Osteoblast (primary cell): ENCODE results near the gene NSMCE1. TPM values are rescaled to one million over a fixed set of nuclear protein-coding genes. Genes with fewer than 3 reads are reported as not detected.
A peak's percentile ranks its signal among the peaks of the same experiment; 100 is the strongest.

Source experiments
- DNase-seq: peaks from one replicate; pipeline ENCODE4 v3.0.0; 2011; ENCODE audit warnings: low spot score, mixed read lengths; ENCODE audit not compliant: insufficient read length; ENCODE audit errors: missing footprints
- H2AFZ ChIP-seq: 2 replicates; pipeline ENCODE4 v1.6.0; 2011; ENCODE audit warnings: mild to moderate bottlenecking, low read length
- H3K27ac ChIP-seq: 2 replicates; pipeline ENCODE4 v1.5.1; 2011; ENCODE audit warnings: mild to moderate bottlenecking, low read depth, low read length, moderate library complexity
- H3K27me3 ChIP-seq: 2 replicates; pipeline ENCODE4 v1.6.0; 2012; ENCODE audit warnings: mild to moderate bottlenecking, control low read depth, inconsistent platforms, low read length, moderate library complexity; ENCODE audit not compliant: insufficient read depth
- H3K36me3 ChIP-seq: 2 replicates; pipeline ENCODE4 v1.5.1; 2011; ENCODE audit warnings: mild to moderate bottlenecking, low read length, control low read depth, moderate library complexity; ENCODE audit not compliant: insufficient read depth
- H3K4me1 ChIP-seq: 2 replicates; pipeline ENCODE4 v1.5.1; 2011; ENCODE audit warnings: mild to moderate bottlenecking, low read length, control low read depth, moderate library complexity; ENCODE audit not compliant: insufficient read depth
- H3K4me2 ChIP-seq: 2 replicates; pipeline ENCODE4 v1.6.0; 2011; ENCODE audit warnings: mild to moderate bottlenecking, low read length; ENCODE audit not compliant: insufficient read depth
- H3K4me3 ChIP-seq: fragments of 200-600 bp; sonication (generic); 3 replicates; pipeline ENCODE4 v1.5.1; 2012; ENCODE audit warnings: mild to moderate bottlenecking, low read length, inconsistent platforms; ENCODE audit not compliant: insufficient read depth
- H3K79me2 ChIP-seq: 2 replicates; pipeline ENCODE4 v1.6.0; 2012; ENCODE audit warnings: mild to moderate bottlenecking, low read length, control low read depth, inconsistent platforms; ENCODE audit not compliant: insufficient read depth
- H3K9me3 ChIP-seq: 2 replicates; pipeline ENCODE4 v1.5.1; 2011; ENCODE audit warnings: low read depth, low read length, control low read depth
- H4K20me1 ChIP-seq: 2 replicates; pipeline ENCODE4 v1.6.0; 2012; ENCODE audit warnings: mild to moderate bottlenecking, low read length, control low read depth; ENCODE audit not compliant: insufficient read depth
- CTCF ChIP-seq: IDR thresholded peaks from 2 replicates; pipeline ENCODE4 v1.5.1; 2011; ENCODE audit warnings: mild to moderate bottlenecking, low read depth, low read length, moderate library complexity; ENCODE audit errors: extremely low read depth
- total RNA-seq: library from RNA; depleted of rRNA; stranded (reverse); fragments of >200 nt; gene quantifications from 2 replicates; pipeline ENCODE4 v1.2.3, GENCODE V29; 2012

Gene NSMCE1
- total RNA-seq, 1 donor, result 57.9 TPM

- Histone ChIP-seq H3K4me1 (peaks cover 46% of the 10 kb centered on the region), H3K36me3 (peaks cover 8% of the 10 kb centered on the region), H4K20me1 (peaks cover 9% of the 10 kb centered on the region), H3K9me3 (no peaks in the 10 kb centered on the region), H3K79me2 (peaks cover 46% of the 10 kb centered on the region), H3K4me2 (peak within 1 kb of the TSS; percentile 73), H3K27me3 (no peaks in the 10 kb centered on the region), H3K4me3 (peak within 1 kb of the TSS; percentile 89), H2AFZ (peak within 1 kb of the TSS; percentile 24), H3K27ac (peak within 1 kb of the TSS; percentile 94)
- DNase-seq, result peak; percentile 96
- no peak for TF ChIP-seq CTCF
These were observed 45.0 kb upstream of the NSMCE1 start, which contains the start of gene IL4R for GRCh38 chr16:27313422-27314160. IL4R (plus strand) TSS chr16:27313974; CDS start chr16:27340204, 26,230 bp downstream.

GRCh38 chr16:27312580-27313421, 44.2 kb upstream of the NSMCE1 start:
- peak overlapping the region; percentile 24 for H2AFZ ChIP-seq
- H3K79me2 ChIP-seq, result peaks cover 38% of the 10 kb centered on the region
- H4K20me1 ChIP-seq, result peaks cover 8% of the 10 kb centered on the region
- peak overlapping the region; percentile 71 for H3K4me2 ChIP-seq
- H3K36me3 ChIP-seq, result peaks cover under 1% of the 10 kb centered on the region
- DNase-seq, result peak; percentile 80
- no peaks in the 10 kb centered on the region for H3K9me3 ChIP-seq
- TF ChIP-seq CTCF, result no peak
- peaks cover 42% of the 10 kb centered on the region for H3K4me1 ChIP-seq
- H3K27me3 ChIP-seq, result no peaks in the 10 kb centered on the region
- H3K27ac ChIP-seq, result peak overlapping the region; percentile 94
- peak overlapping the region; percentile 89 for H3K4me3 ChIP-seq

- no peak for DNase-seq
- Histone ChIP-seq H3K4me2 (no peak overlapping the region), H3K79me2 (peaks cover 29% of the 10 kb centered on the region), H2AFZ (no peak overlapping the region), H3K36me3 (no peaks in the 10 kb centered on the region), H3K9me3 (no peaks in the 10 kb centered on the region), H3K27me3 (no peaks in the 10 kb centered on the region), H3K4me1 (peaks cover 42% of the 10 kb centered on the region), H3K27ac (no peak overlapping the region), H4K20me1 (peaks cover 6% of the 10 kb centered on the region), H3K4me3 (no peak overlapping the region)
- TF ChIP-seq CTCF, result no peak
These were observed 43.3 kb upstream of the NSMCE1 start for GRCh38 chr16:27311897-27312303.

- no peaks in the 10 kb centered on the region for H3K9me3 ChIP-seq
- peaks cover 6% of the 10 kb centered on the region for H4K20me1 ChIP-seq
- H3K27me3 ChIP-seq, result no peaks in the 10 kb centered on the region
- H3K27ac ChIP-seq, result no peak overlapping the region
- no peak overlapping the region for H3K4me3 ChIP-seq
- H3K4me2 ChIP-seq, result peak overlapping the region; percentile 40
- H2AFZ ChIP-seq, result no peak overlapping the region
- H3K36me3 ChIP-seq, result no peaks in the 10 kb centered on the region
- peaks cover 41% of the 10 kb centered on the region for H3K4me1 ChIP-seq
- peaks cover 25% of the 10 kb centered on the region for H3K79me2 ChIP-seq
- DNase-seq, result peak; percentile 41
- TF ChIP-seq CTCF, result no peak
These were observed 42.9 kb upstream of the NSMCE1 start for GRCh38 chr16:27311448-27311830.
